D721Med (cell line): ENCODE measurements around the gene COL4A2.

Experiments
- DNase-seq: peaks from one replicate; pipeline ENCODE4 v3.0.0; 2011; ENCODE audit warnings: low spot score; ENCODE audit not compliant: insufficient read length
- FAIRE-seq: peaks from 2 replicates; lab custom pipeline; 2011; peaks lifted over from hg19 to GRCh38; lab: Jason Lieb, UNC
- CTCF ChIP-seq: IDR thresholded peaks from 2 replicates; pipeline ENCODE4 v1.5.1; 2012; ENCODE audit warnings: mild to moderate bottlenecking, control low read depth; ENCODE audit not compliant: insufficient read depth; ENCODE audit errors: missing control alignments

The COL4A2 gene

GRCh38 chr13:110467516-110468110 is 160.5 kb downstream of the COL4A2 start:
- TF ChIP-seq CTCF = no peak
- no peak for FAIRE-seq
- DNase-seq = no peak

- no peak for TF ChIP-seq CTCF
Observed at GRCh38 chr13:110468986-110469495, 162.0 kb downstream of the COL4A2 start.

GRCh38 chr13:110469597-110469996 is 162.5 kb downstream of the COL4A2 start:
- FAIRE-seq (no peak), DNase-seq (no peak)
- TF ChIP-seq CTCF = no peak

More at GRCh38 chr13:110468986-110469495, 162.0 kb downstream of the COL4A2 start:
- DNase-seq = no peak
- no peak for FAIRE-seq

GRCh38 chr13:110470272-110471009 is 163.4 kb downstream of the COL4A2 start:
- TF ChIP-seq CTCF = no peak
- FAIRE-seq = no peak
- no peak for DNase-seq

GRCh38 chr13:110471156-110471832 is 164.2 kb downstream of the COL4A2 start:
- no peak for FAIRE-seq
- no peak for TF ChIP-seq CTCF
- no peak for DNase-seq

- no peak for FAIRE-seq
- no peak for DNase-seq
Observed at GRCh38 chr13:110471833-110472162, 164.7 kb downstream of the COL4A2 start.

More at GRCh38 chr13:110471833-110472162, 164.7 kb downstream of the COL4A2 start:
- no peak for TF ChIP-seq CTCF
